HG03469 (cell line): ENCODE results near the gene GFER.
"Not testable (repeated sequence)": the region's sequence is repeated elsewhere in the genome, so short reads cannot be mapped to it uniquely, and the experiment has no call there.

Experiments
- ATAC-seq: cut with Tn5 transposase; IDR thresholded peaks from one replicate; pipeline ENCODE4 v1.9.1; 2021; ENCODE audit warnings: mild to moderate bottlenecking, moderate library complexity, moderate number of reproducible peaks; ENCODE audit not compliant: unreplicated experiment

Gene GFER

DNA sequence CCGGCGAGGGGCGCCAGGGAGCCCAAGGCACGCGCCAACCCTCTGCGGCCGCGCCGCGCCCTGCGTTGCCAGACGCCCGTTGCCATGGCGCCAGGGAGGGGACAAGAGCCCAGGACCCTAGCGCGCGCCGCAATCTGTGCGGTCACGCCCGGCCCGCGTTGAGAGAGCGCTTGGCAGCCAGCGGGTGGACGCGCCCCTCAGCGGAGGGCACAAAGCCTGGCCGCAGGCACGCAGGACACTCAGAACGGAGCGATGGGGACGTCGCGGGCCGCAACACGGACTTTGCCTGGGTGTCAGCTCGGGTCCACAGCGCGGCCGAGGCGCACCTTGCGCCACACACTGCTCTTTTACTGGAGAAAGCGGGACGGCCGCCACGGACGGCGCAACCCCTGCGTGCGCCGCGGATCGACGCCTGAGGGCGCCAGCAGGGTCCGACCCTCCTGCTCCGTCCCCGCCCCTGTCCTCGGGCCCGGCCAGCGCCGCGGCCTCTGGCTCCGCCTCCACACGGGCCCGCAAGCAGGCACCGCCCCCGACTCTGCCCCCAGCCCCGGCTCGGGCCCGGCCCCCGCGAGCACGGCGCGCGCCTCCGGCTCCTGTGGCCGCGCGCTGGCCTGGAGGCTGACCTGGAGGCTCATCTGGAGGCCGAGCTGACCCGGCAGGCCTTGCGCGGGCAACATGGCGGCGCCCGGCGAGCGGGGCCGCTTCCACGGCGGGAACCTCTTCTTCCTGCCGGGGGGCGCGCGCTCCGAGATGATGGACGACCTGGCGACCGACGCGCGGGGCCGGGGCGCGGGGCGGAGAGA, at the start of gene GFER:
TSS of gene GFER (plus strand) at position 650 of the 803 bp plus-strand sequence. CDS start at position 676, 26 bp downstream.
- ATAC-seq: peak; percentile 38

DNA sequence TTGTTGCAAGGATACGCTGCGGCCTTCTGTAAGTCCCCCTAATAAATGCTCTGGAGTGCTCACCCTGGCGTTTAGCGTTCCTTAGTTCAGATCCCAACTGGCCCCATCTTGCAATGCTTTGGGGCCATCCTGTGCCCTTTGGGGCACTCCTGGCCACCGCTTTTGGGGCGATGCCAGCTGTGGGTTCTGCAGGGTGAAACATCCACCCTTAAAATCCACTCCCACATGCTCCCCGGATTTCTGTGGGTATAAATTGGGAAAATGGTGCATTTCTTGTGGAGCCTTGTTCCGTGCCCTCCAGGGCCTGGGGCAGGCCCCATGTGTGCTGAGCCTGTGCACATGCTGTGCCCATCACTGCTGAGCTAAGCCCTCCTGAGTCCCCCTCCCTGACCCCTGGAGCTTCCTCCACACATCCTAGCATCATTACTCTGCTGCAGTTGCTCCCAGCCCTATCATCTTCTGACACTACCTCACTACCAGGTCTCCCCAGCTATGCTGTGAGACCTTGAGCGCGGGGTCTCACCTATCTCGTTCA, 47.0 kb upstream of the GFER start:
- no peak for ATAC-seq

DNA sequence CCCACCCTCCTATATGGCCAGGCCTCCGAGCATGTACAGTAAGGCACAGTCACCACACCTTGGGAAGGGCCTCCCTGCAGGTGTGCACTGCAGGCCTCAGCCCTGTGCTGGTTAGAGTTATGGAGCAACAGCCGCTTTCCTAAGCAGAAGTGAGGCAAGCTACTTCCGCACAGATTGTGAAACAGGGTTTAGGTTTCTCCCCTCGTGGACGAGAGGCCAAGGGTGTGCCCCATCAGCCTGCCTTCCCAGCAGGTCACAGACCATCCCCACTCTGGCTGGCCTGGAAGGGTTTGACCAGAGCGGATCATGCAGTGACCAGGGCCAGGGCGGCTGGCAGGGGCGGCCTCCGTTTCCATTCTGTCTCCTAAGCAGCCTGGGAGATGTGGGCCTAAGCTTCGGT, 45.7 kb upstream of the GFER start:
- ATAC-seq: no peak

DNA sequence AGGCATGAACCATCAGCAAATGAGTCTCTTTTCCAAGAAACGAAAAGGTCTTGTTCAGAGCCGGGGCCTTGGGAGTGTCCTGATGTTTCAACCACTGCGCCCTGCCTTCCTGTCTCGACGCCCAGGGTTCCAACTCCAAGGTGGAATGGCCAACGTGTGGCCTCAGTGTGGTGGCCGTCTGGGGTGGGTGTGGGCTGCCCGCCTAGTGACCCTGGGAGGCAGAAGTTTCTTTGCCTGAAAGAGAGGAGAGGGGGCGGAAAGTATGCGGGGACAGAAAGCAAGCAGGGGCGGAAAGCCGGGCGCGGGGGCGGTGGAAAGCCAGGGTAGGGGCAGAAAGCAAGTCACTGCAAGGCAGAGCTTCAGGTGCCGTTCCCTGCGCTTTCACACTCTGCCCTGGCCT, 45.1 kb upstream of the GFER start:
- ATAC-seq: no peak

DNA sequence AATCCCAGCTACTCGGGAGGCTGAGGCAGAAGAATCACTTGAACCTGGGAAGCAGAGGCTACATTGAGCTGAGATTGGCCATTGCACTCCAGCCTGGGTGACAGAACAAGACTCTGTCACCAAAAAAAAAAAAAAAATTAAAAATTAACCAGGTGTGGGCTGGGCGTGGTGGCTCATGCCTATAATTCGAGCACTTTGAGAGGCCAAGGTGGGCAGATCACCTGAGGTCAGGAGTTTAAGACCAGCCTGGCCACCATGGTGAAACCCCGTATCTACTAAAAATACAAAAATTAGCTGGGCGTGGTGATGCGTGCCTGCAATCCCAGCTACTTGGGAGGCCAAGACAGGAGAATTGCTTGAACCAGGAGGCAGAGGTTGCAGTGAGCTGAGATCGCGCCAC, 44.2 kb upstream of the GFER start:
- ATAC-seq: not testable (repeated sequence)

DNA sequence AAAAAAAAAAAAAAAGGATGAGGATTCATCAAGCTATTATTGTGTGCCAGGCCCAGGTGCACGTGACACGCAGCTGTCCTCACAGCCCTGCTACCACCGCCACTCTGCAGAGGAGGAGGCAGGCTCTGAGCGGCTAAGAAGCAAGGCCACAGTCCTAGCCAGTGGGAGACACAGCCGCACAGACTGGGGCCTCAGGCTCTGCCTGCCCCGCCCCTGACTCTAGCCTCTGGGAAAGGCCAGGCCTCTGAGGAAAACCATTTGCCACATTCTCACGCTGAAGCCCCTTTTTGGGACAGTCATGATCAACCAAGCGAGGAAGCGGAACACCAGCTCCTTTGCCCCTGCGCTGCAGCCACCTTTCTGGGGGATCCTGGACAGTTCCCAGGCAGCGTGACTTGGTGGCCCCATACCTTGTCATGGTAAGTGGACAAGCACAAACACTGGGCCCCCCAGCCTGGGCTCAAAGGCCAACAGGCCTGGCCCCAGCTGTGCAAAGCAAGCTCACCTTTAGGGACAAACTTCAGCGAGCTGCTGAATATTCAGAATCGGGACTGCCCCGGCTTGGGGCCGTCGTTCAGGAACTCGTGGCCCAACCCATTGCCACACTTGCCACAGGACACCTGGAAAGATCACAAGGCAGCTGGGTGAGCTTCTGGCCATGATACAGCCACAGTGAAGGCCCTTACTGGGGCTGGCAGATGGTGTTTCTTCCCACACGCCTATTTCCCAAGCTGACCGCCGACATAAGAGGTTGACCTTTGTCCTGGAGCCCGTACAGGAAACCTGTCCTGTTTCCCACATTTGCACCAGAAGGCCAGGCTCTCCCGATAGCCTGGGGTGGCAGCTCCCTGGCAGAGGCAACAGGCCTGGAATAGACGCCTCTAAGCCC, 43.5 kb upstream of the GFER start:
- ATAC-seq: no peak

DNA sequence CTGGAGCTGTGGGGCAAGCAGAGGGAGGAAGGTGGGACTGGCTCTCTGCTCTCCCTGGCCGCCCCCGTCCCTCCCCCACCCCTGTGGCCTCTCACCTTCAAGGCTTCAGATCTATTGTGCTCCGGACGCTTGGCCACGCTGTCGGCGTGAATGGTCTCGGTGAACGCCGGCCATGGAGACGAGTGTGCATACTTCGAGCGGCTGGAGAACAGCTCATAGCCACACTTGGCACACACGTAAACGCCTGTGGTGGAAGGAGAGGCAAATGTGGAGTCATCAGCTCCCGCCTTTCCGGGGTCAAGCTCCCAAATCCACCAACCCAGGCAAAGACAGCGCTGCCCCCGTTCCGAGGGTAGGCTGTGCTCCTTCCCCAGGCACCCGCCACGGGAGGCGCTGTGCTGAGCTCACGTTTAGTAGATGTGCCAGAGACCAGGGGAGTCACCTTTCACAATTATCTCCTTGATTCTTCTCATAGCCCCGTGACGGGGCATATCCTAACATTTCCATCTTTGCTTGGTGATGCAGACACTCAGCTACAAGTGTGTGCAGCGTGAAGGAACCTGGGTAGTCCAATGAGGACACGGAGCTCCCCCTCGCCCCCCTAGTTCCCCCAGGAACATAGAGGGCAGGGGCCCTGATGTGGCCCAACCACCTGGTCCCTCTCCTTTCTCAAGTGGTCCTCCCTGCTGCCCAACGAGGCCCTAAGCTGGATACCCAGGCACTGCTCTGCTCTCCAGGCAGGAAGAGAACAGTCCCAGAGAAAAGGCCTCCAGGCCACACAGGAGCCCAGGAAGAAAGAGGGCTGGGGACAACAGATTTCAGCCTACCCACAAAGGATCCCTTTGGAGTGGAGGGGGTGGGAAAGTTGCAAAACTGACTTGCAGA, 42.6 kb upstream of the GFER start:
- ATAC-seq: no peak

DNA sequence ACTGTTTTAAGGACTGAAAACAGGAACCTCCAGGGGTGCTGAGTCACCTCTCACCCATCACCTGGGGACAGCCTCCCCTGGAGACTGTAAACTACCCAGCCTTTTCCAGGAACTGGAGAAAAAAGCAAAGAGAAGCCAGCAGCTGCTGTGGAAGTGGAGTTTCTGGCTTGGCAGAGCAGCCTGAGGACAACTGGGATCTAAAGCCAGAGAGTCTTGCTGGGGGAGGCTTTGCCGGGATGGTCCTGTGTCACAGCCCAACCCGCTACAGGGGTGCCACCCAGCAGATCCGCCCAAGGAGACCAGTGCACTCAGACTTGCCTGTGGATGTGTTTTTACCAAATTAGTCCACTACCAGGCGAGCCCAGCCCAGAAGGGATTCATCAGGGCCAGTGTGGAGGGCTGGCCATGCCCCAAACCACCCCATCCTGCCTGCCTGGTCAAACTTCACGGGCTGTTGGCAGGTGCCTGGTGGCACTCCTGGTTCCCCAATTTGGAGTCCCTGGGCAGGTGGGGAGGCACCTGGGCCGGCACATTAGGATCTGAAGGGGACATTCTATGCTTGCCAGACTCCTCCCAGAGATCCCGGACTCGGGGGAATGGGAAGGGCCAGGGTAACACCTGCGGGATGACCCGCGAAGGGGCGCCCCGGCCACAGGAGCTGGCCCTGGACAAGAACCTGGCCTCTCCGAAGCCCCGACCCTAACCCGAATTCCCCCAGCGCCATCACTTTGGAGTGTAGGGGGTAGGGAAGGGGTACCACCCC, 41.8 kb upstream of the GFER start:
- ATAC-seq: no peak

DNA sequence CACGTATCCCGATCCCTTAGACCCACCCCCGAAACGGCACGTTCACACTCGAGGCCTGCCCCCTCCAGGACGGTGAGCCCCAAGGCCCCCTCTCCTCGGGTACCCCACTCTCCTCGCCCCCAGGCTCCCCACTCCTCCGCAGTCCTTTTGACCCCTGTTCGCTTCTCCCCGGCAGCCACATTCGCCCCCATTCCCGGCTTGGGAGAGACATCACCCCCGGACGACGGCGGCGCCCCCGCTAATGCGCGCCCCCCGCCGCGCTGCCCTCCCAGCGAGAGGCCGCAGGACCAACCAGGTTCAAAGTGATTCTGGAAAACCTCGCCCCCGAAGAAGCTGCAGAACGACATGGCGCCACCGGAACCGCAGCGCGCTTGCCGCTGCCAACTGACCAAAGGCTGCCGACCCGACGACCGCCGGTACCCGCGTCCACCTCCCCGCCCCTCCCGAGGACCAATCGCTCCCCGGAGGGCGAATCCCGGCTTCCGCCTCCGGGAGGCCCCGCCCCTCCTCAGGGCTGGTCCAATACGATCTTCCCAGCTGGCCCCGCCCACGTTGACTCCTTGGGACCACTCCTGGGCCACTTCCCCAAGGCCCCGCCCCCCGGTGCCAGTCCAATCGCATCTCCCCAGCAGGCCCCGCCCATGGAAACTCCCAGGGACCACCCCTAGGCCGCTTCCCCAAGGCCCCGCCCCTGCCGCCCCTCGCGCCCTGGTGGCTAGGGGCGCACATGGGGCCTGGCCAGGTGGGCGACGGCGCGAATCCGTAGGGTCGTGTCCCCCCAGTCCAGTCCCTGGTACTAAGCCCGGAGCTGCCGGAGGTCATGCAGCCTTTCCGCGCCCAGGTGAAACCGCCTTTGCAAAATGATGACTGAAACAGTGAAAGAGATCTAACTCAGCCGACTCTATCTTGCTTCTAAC, 40.9 kb upstream of the GFER start, which contains the start of gene MSRB1:
TSS of gene MSRB1 (minus strand) at position 390 of the 917 bp plus-strand sequence. CDS start at position 347, 43 bp downstream.
- ATAC-seq: peak; percentile 80

DNA sequence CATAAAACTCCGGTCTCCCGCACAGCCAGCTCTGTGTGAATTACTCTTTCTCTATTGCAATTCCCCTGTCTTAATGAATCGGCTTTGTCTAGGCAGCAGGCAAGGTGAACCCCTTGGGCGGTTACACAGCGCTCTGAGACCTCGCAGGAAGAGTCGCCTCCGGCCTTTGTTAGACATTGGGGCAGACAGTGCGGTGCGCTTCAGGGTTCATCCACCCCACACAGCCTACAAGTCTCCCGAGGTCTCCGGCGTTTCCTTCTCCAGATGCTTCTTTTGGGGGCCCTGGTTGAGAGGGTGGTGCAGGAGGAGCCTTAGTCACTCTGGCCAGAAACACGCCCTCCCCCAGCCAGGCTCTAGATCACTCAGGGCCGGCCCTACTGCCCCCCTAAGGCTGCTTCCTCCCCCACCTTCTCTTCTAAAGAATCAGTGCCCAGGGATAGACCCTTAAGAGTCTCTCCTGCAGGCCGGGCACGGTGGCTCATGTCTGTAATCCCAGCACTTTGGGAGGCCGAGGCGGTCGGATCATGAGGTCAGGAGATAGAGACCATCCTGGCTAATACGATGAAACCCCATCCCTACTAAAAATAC, 39.3 kb upstream of the GFER start:
- ATAC-seq: no peak

DNA sequence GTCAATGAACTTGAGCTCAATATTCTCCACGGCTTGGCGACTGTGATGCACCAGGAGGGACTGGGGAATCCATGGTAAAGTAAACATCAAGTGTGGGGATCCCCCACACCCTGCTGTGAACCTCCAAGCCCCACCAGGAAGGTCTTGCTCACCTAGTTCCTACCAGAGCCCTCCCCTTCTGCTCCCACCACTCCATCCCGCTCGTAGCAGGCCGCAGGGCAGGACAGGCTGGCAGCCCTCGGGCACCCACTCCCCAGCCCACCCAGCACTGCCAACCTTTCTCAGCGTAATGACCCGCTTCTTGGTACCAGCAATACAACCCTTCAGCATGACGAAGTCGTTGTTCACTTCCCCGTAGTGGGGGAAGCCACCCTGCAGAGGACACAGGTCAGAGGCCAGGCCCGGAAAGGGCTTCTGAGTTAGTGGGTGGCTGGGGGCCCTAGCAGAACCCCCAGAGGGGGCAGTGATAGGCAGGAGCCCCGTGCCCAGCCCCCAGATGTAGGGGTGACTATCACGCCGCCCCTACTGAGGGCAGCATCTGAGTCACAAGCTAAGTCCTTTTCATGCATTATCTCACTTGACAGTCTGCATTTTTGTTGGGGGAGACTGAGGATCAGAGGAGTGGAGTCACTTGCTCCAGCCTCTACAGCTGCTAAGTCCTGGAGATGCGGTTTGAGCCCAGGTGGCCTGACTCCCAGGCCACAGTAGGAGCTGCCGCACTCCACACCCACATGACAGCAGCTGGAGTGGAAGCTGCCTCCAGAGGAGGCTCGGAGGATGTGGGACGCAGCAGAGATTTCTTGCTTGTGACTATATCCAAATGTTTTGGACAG, 38.2 kb upstream of the GFER start:
- no peak for ATAC-seq

DNA sequence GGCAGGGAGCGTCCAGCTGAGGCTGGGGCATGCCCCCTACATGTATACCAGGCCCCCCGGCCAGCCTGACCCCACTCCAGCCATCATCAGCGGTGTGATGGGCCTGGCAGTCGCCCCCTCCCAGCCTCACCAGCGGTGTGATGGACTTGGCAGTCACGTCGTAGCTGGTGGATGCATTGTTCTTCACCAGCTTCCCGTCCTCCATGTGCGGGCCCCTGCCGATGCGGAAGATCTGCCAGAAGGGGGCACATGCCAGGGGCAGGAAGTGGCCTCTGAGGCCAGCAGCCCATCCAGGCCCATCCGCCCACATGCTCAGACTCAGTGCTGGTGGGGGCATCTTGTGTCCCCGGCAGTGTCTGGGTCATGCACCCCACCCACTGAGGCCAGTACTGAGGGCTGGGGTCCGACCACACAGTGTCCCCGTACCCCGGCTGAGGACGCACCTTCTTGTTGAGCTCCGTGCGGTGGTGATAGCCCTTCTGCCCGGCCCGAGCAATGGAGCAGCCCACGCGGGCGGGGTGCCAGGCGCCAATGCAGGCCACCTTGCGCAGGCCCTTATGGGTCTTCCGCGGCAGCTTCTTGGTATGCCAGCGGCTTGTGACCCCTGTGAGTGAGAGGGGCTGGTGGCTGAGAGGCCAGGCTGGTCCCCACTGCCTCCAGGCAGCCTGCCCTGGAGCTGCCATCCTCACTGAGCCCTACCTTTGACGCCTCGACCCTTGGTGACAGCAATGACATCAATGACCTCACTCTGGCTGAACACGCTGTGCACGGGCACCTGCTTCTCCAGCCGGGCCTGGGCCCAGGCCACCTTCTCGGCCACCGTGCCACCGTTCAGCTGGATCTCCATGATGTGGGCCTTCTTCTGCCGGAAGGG, 37.3 kb upstream of the GFER start:
- no peak for ATAC-seq

DNA sequence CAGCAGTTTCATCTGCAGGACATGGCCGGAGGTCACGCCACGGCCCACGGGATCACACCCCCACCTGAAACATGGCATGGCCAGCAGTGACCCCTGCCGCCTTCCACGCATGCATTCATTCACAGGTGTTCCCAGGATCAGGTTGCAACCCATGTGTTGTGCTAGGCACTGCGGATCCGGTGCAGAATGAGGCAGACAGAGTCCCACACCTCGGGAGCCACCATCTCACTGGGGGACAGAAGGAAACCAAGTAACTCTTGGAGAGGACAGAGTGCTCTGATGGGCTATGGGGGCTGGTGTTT, 36.7 kb upstream of the GFER start:
- ATAC-seq: no peak

DNA sequence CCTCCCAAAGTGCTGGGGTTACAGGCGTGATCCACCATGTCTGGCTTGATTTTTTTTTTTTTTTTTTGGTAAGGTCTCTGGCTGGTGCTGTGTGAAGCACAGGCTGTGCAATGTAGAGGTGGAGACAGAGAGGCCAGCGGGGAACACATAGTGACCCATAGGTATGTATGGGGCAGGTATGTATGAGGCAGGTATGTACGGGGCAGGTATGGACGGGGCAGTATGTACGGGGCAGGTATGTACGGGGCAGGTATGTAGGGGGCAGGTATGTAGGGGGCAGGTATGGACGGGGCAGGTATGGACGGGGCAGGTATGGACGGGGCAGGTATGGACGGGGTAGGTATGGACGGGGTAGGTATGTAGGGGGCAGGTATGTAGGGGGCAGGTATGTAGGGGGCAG, 34.5 kb upstream of the GFER start:
- no peak for ATAC-seq

DNA sequence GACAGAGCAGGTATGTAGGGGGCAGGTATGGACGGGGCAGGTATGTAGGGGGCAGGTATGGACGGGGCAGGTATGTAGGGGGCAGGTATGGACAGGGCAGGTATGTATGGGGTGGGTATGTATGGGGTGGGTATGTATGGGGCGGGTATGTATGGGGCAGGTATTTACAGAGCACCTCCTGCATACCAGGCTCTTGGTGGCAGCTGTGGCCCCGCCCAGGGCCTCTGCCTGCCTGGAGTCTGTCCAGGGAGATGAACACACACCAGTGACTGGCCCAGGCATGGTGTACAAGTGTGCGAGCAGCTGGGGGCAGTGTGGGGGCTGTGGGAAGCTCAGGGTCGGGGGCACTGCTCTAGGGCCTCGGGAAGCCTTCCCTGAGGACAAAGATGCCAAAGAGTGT, 33.9 kb upstream of the GFER start:
- no peak for ATAC-seq

DNA sequence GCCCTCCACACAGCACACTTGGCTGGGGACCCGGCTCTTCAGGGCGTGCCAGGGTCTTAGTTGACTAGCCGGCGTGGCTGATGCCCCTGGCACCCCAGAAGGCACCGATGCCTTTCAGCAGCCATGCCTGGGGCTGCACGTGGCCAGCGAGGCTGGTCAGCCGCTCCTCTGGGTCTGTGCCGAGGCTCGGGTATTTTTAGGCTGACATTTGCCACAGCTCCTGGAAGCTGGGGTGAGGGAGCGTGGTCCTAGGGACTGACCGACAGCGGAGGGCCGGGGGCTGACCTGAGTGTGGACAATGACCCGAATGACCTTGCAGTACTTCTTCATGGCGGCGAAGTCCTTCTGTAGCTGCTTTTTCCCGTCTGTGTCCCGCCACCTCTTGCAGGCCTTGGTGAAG, 33.4 kb upstream of the GFER start:
- no peak for ATAC-seq

DNA sequence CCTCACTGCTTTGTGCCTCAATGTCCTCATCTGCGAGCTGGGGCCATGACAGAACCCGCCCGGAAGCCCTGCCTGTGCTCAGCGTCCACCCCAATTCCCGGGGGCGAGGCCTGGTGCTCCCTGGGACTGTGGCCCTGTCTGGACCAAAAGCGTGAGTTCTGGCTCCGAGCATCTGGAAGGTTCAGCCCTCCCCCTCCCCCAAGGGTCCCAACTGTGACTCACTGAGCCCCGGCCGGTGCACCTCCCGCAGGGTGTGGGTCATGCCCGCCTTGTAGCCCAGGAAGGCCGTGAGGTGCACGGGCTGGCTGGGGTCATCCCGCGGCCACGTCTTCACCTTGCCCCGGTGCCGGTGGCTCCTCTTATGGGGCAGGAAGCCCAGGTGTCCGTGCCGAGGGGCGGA, 30.3 kb upstream of the GFER start:
- no peak for ATAC-seq
